Mesendoderm (in vitro differentiated cells): ENCODE results near the gene FYN.

Experiments used
- DNase-seq: peaks from one replicate; pipeline ENCODE4 v3.0.0; 2013
- H2AK5ac ChIP-seq: 2 replicates; pipeline ENCODE4 v1.6.1; 2013; ENCODE audit warnings: low read length, inconsistent platforms
- H2BK120ac ChIP-seq: 2 replicates; pipeline ENCODE4 v1.6.1; 2013; ENCODE audit warnings: low read depth, mild to moderate bottlenecking, low read length, moderate library complexity, mixed read lengths
- H2BK15ac ChIP-seq: replicated peaks from 2 replicates; pipeline ENCODE4 v1.6.1; 2013; ENCODE audit warnings: low read depth, mild to moderate bottlenecking, moderate library complexity
- H2BK5ac ChIP-seq: 2 replicates; pipeline ENCODE4 v1.6.1; 2013; ENCODE audit warnings: low read length, inconsistent platforms
- H3K18ac ChIP-seq: 2 replicates; pipeline ENCODE4 v1.6.1; 2013; ENCODE audit warnings: mild to moderate bottlenecking, low read length, mixed read lengths
- H3K23ac ChIP-seq: one replicate; pipeline ENCODE4 v1.6.1; 2013; ENCODE audit warnings: low read length
- H3K27ac ChIP-seq: 2 replicates; pipeline ENCODE4 v1.5.1; 2013; ENCODE audit warnings: low read depth, mild to moderate bottlenecking, inconsistent platforms, low read length, moderate library complexity
- H3K27me3 ChIP-seq: 2 replicates; pipeline ENCODE4 v1.6.1; 2013; ENCODE audit warnings: low read length, control low read depth, mild to moderate bottlenecking, inconsistent platforms; ENCODE audit not compliant: insufficient read depth, poor library complexity
- H3K36me3 ChIP-seq: 2 replicates; pipeline ENCODE4 v1.6.1; 2013; ENCODE audit warnings: low read length, inconsistent platforms; ENCODE audit not compliant: control insufficient read depth, insufficient read depth
- H3K4ac ChIP-seq: one replicate; pipeline ENCODE4 v1.6.1; 2013; ENCODE audit warnings: low read depth, mild to moderate bottlenecking, low read length, moderate library complexity
- H3K4me1 ChIP-seq: 2 replicates; pipeline ENCODE4 v1.6.1; 2013; ENCODE audit warnings: low read depth, low read length, inconsistent platforms; ENCODE audit not compliant: control insufficient read depth
- H3K4me2 ChIP-seq: 2 replicates; pipeline ENCODE4 v1.6.1; 2013; ENCODE audit warnings: low read length
- H3K4me3 ChIP-seq: 2 replicates; pipeline ENCODE4 v1.5.1; 2013; ENCODE audit warnings: mild to moderate bottlenecking, low read length
- H3K56ac ChIP-seq: one replicate; pipeline ENCODE4 v1.6.1; 2013; ENCODE audit warnings: low read length
- H3K79me1 ChIP-seq: 2 replicates; pipeline ENCODE4 v1.6.1; 2013; ENCODE audit warnings: low read length, inconsistent platforms
- H3K79me2 ChIP-seq: 2 replicates; pipeline ENCODE4 v1.6.1; 2013; ENCODE audit warnings: mild to moderate bottlenecking, low read length; ENCODE audit not compliant: control insufficient read depth, insufficient read depth
- H3K9ac ChIP-seq: 2 replicates; pipeline ENCODE4 v1.6.1; 2013; ENCODE audit warnings: low read length, inconsistent platforms
- H4K5ac ChIP-seq: one replicate; pipeline ENCODE4 v1.6.1; 2013; ENCODE audit warnings: low read length
- H4K8ac ChIP-seq: one replicate; pipeline ENCODE4 v1.6.1; 2013; ENCODE audit warnings: low read depth, mild to moderate bottlenecking, control low read depth, low read length, moderate library complexity
- WGBS: extraction: QIAGEN DNeasy Blood & Tissue Kit; methylation state at CpG from one replicate; pipeline ENCODE4 v1.1.7; 2013; ENCODE audit warnings: low lambda C conversion rate, missing lambda C conversion rate; ENCODE audit not compliant: insufficient coverage; ENCODE audit errors: extremely low coverage; 5-methylcytosine and 5-hydroxymethylcytosine counted together

FYN gene

DNA sequence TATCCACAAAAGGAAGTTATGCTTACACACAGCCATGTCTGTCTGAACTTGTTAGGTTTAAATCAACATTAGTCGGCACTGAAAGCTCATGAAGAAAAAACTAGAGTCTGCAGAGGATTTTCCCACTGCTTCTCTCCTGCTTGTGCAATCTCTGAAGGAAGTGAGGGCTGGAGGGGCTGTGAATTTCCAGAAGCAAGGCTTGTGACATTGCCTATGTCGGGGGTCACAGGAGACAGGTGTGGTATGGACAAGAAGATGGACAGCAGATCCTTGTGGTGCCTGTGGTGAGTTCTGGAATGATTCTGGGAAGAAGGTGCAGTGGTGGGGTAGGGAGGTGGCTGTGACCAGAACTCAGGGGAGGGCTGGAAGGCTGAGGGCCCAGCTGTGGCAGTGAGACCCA lies 183.3 kb downstream of the FYN start:
- WGBS: no CpG with 5 or more reads among the region's 2 CpGs
- H2BK120ac ChIP-seq: no peak overlapping the region
- peaks cover 5% of the 10 kb centered on the region for H3K4me1 ChIP-seq
- no peak overlapping the region for H3K56ac ChIP-seq
- no peak overlapping the region for H2BK15ac ChIP-seq
- no peak overlapping the region for H4K5ac ChIP-seq
- H2BK5ac ChIP-seq: no peak overlapping the region
- no peak overlapping the region for H3K4me2 ChIP-seq
- H3K36me3 ChIP-seq: peaks cover 3% of the 10 kb centered on the region
- H3K23ac ChIP-seq: no peak overlapping the region
- H3K9ac ChIP-seq: no peak overlapping the region
- no peak overlapping the region for H4K8ac ChIP-seq
- H3K4ac ChIP-seq: no peak overlapping the region
- no peak overlapping the region for H3K18ac ChIP-seq
- H3K27me3 ChIP-seq: no peaks in the 10 kb centered on the region
- H3K27ac ChIP-seq: no peak overlapping the region
- no peak overlapping the region for H2AK5ac ChIP-seq
- H3K79me1 ChIP-seq: no peaks in the 10 kb centered on the region
- DNase-seq: no peak
- H3K79me2 ChIP-seq: no peaks in the 10 kb centered on the region
- H3K4me3 ChIP-seq: no peak overlapping the region

DNA sequence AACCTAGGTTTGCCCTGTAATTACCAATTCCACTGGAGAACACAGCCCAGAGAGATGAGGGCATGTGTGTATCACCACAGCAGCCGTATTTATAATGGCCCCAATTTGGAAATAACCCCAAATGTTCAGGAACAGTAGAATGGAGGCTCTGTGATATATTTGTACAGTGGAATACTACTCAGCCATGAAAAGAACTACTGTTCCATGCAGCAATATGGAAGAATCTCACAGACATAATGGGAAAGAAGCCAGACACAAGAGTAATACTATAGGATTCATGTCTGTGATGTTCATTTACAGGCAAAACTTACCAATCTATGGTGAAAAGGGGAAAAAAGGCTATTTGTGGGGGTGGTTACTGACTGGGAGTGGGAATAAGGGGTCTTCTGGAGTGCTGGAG lies 183.8 kb downstream of the FYN start:
- Histone ChIP-seq H3K27me3 (no peaks in the 10 kb centered on the region), H3K4me2 (no peak overlapping the region), H3K56ac (no peak overlapping the region), H3K4me3 (no peak overlapping the region), H4K8ac (no peak overlapping the region), H3K4ac (no peak overlapping the region), H2BK15ac (no peak overlapping the region), H3K27ac (no peak overlapping the region), H4K5ac (no peak overlapping the region), H3K4me1 (peaks cover 5% of the 10 kb centered on the region), H3K36me3 (peaks cover 3% of the 10 kb centered on the region), H3K79me2 (no peaks in the 10 kb centered on the region), H3K9ac (no peak overlapping the region), H3K18ac (no peak overlapping the region), H2AK5ac (no peak overlapping the region), H3K79me1 (no peaks in the 10 kb centered on the region), H2BK5ac (no peak overlapping the region), H3K23ac (no peak overlapping the region), H2BK120ac (no peak overlapping the region)
- no CpG with 5 or more reads among the region's 1 CpG for WGBS
- DNase-seq: no peak

DNA sequence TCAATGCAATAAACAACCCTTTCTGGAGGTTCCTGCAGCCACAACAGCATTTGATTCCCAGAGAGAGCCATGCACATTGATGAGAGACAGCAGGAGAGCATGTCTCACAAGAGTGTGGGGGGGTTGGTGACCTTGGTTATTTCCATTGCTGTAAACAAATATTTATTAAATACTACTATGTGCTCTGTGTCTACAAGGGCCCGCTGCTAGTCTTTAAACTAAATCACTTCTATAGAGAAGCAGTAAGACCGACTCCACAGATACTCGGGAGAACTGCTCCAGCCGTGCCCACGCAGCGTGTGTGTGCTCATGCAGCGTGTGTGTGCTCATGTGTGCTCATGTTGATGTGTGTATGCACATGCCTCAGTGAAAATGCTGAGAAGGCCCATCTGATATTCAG lies 184.9 kb downstream of the FYN start:
- Histone ChIP-seq H3K23ac (no peak overlapping the region), H3K36me3 (peaks cover 2% of the 10 kb centered on the region), H3K27ac (no peak overlapping the region), H3K56ac (no peak overlapping the region), H2BK5ac (no peak overlapping the region), H2BK120ac (no peak overlapping the region), H4K8ac (no peak overlapping the region), H3K4me1 (peaks cover 5% of the 10 kb centered on the region), H2BK15ac (no peak overlapping the region), H3K79me1 (no peaks in the 10 kb centered on the region), H3K4me2 (no peak overlapping the region), H2AK5ac (no peak overlapping the region), H3K4ac (no peak overlapping the region), H3K27me3 (no peaks in the 10 kb centered on the region), H3K79me2 (no peaks in the 10 kb centered on the region), H3K18ac (no peak overlapping the region), H3K9ac (no peak overlapping the region), H4K5ac (no peak overlapping the region), H3K4me3 (no peak overlapping the region)
- no CpG with 5 or more reads among the region's 7 CpGs for WGBS
- DNase-seq: no peak

DNA sequence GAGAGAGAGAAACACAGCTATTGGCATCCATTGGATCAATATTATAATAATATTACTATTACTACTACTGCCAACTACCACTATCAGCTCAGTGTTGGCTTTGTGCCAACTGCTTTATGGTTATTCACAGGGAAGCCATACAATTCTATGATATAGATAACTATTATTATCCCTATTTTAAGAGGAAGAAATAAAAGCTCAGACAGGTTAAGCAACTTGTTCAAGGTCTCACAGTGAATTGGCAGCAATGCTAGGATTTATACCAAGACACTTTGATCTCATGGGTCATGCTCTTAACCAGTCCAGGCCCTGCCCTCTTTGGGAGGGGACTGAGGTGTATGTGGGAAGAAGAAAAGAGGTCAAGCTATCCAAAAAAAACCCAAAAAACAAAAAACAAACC lies 185.6 kb downstream of the FYN start:
- no peak overlapping the region for H3K27ac ChIP-seq
- H3K23ac ChIP-seq: no peak overlapping the region
- no peak overlapping the region for H3K4me2 ChIP-seq
- peaks cover 5% of the 10 kb centered on the region for H3K4me1 ChIP-seq
- no peak overlapping the region for H3K4me3 ChIP-seq
- no peak overlapping the region for H2BK120ac ChIP-seq
- peaks cover 2% of the 10 kb centered on the region for H3K36me3 ChIP-seq
- no peak for DNase-seq
- no peak overlapping the region for H2BK5ac ChIP-seq
- H4K8ac ChIP-seq: no peak overlapping the region
- H2AK5ac ChIP-seq: no peak overlapping the region
- H3K9ac ChIP-seq: no peak overlapping the region
- H3K27me3 ChIP-seq: no peaks in the 10 kb centered on the region
- H2BK15ac ChIP-seq: no peak overlapping the region
- H3K4ac ChIP-seq: no peak overlapping the region
- no peak overlapping the region for H3K56ac ChIP-seq
- H4K5ac ChIP-seq: no peak overlapping the region
- no peaks in the 10 kb centered on the region for H3K79me2 ChIP-seq
- no peaks in the 10 kb centered on the region for H3K79me1 ChIP-seq
- no peak overlapping the region for H3K18ac ChIP-seq

DNA sequence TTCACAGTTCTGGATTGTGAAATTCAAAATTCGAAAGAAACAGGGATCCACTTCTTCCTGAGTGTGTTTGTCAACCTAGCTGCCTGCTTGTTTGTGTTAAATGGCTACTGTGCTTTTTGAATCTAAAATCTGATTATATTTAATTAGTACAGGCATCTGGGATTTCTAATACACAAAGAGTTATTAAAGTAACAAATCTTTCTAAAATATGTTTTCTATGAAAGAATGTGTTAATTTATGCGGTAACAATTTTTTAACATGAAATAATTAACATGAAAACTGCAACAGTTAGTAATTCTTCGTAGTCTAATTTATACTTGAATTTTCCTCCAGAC lies 186.4 kb downstream of the FYN start:
- Histone ChIP-seq H3K56ac (no peak overlapping the region), H3K27me3 (no peaks in the 10 kb centered on the region), H2BK15ac (no peak overlapping the region), H3K23ac (no peak overlapping the region), H3K4me3 (no peak overlapping the region), H4K5ac (no peak overlapping the region), H3K4me1 (peaks cover 5% of the 10 kb centered on the region), H3K36me3 (peaks cover 2% of the 10 kb centered on the region), H4K8ac (no peak overlapping the region), H2BK120ac (no peak overlapping the region), H3K79me2 (no peaks in the 10 kb centered on the region), H3K27ac (no peak overlapping the region), H3K79me1 (no peaks in the 10 kb centered on the region), H2BK5ac (no peak overlapping the region), H3K18ac (no peak overlapping the region), H3K4ac (no peak overlapping the region), H2AK5ac (no peak overlapping the region), H3K4me2 (no peak overlapping the region), H3K9ac (no peak overlapping the region)
- DNase-seq: no peak
- WGBS: no CpG with 5 or more reads among the region's 3 CpGs

DNA sequence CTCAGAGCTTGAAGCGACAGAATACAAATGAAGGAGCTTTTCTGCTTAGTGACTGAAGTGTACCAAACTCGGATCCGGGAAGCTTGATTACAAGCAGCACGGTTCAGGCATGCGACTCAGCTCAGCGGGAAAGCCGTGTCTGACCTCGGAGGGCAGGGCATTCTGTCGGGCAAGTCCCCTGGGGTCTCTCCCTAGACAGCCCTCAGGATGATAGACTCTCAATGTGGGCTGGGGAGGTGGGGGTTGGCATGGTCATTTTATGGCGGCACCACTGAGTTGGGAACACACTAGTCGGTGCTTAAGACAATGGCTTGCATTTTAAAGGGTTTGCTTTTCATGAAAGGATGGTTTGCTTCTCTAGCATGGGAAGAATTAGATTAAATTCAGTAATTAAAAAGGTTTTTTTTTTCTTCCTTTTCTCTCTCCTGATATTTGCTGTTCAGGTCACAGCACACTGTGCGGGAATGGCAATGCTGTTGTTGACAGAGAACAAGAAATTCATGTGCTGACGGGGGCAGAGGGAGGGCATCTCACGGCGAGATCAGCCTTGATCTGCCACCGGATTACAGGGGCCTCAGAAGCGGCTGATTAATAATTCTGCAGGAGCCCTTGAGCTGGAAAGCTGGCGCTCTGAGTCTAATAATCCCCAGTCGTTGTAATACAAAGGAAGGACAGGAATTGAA lies 186.9 kb downstream of the FYN start:
- peaks cover 2% of the 10 kb centered on the region for H3K36me3 ChIP-seq
- H3K4me1 ChIP-seq: peaks cover 5% of the 10 kb centered on the region

More for the DNA sequence above, 186.9 kb downstream of the FYN start:
- H3K27ac ChIP-seq: no peak overlapping the region
- H3K4me2 ChIP-seq: no peak overlapping the region
- no peak overlapping the region for H4K5ac ChIP-seq
- H2BK120ac ChIP-seq: no peak overlapping the region
- H4K8ac ChIP-seq: no peak overlapping the region
- H2BK5ac ChIP-seq: no peak overlapping the region
- no peak overlapping the region for H3K4ac ChIP-seq
- no peaks in the 10 kb centered on the region for H3K27me3 ChIP-seq
- no CpG with 5 or more reads among the region's 19 CpGs for WGBS
- H3K23ac ChIP-seq: no peak overlapping the region
- no peak overlapping the region for H2BK15ac ChIP-seq
- peak; percentile 25 for DNase-seq
- no peak overlapping the region for H3K18ac ChIP-seq
- no peaks in the 10 kb centered on the region for H3K79me1 ChIP-seq
- no peak overlapping the region for H3K56ac ChIP-seq
- no peak overlapping the region for H3K9ac ChIP-seq
- H3K4me3 ChIP-seq: no peak overlapping the region
- no peaks in the 10 kb centered on the region for H3K79me2 ChIP-seq
- no peak overlapping the region for H2AK5ac ChIP-seq
